HG02943 (cell line): ENCODE measurements around the gene ANKS6.
"Not testable (repeated sequence)": the region's sequence is repeated elsewhere in the genome, so short reads cannot be mapped to it uniquely, and the experiment has no call there.

Experiments used
- ATAC-seq: cut with Tn5 transposase; IDR thresholded peaks from one replicate; pipeline ENCODE4 v1.9.1; 2021; ENCODE audit warnings: mild to moderate bottlenecking, low read depth, moderate library complexity; ENCODE audit not compliant: unreplicated experiment

Gene ANKS6

DNA sequence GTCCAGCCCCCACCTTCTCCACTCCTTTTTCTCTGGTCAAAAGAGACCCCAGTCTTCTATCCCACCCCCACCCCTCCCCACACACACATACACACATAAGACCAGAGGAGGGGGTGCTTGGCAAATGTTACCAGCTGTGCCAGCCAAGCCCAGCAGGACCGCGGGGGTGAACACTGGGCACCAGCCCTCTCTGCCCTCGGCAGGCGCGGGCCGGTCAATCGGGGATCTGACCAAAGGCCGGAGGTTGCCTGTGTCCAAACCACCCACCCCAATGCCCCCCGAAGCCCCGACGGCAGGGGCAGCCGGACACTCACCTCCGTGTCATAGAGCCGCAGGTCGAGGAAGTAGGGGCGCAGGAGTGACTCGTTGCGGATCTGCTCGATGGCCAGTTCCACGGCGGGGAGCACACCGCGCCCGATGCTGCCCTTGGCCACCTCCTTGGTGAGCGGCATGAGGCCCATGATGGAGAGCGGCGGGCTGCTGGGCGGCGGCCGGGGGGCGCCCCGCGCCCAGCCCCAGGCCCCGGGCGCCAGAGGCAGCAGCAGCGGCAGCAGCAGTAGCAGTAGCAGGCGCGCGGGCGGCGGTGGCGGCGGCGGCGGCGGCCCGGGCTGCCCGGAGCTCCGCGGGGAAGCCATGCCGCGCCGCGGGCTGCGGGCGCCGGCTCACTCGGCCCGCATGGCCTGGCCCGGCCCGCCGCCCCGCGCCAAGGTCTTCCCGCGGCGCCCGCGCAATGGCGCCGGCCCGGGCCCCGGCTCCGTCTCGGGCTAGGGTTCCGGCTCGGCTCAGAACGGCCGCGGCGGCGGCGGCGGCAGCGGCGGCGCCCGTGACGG, 88.0 kb downstream of the ANKS6 start:
- no peak for ATAC-seq

GRCh38 chr9:98707166-98708102, 88.9 kb downstream of the ANKS6 start:
- no peak for ATAC-seq

GRCh38 chr9:98706651-98707165, 89.6 kb downstream of the ANKS6 start:
- no peak for ATAC-seq

DNA sequence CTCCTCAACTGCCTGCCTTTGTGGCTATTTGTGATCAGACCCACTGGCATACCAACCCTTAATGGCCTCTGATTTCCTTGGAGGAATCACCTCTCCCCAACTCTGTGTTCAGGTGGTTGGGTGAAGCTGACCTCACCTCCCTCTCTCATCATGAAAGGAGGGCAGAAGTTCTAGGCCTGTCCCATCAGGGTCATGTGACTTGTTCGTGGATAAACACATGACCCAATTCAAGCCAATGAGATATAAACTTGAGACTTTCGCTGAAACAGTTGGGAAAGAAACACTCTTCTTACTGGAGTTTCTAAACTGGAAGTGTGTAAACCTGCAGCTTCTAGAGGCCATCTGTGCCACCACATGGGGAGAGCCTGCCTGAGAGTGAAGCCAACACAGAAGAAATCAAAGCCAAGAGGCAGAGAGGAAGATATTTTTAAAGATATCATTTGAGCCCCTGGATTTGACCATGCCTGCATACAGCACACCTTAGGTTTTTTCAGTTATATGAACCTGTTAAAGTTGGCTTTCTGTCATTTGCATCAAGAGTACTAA, 93.4 kb downstream of the ANKS6 start:
- ATAC-seq: no peak

GRCh38 chr9:98702340-98702739, 94.0 kb downstream of the ANKS6 start:
- ATAC-seq: no peak

- ATAC-seq: no peak
Measured at GRCh38 chr9:98701576-98701975, 94.8 kb downstream of the ANKS6 start.

DNA sequence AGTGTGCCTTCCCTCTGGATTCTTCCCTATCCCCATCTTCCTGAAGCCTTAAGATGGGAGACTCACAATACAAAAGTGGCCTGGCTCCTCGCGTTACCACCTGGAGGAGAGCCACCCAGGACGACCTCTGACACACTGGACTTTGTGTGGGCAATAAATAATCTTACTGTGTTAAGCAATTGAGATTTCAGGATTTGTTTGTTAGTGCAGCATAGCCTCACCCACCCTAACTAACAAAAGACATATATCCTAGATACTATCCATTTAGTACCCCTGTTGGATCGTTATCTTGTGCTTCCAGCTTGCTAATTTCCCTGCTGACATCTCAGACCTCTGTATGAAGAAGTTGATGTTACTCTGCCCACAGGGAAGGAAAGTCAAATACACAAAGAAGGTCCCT, 95.6 kb downstream of the ANKS6 start:
- no peak for ATAC-seq

DNA sequence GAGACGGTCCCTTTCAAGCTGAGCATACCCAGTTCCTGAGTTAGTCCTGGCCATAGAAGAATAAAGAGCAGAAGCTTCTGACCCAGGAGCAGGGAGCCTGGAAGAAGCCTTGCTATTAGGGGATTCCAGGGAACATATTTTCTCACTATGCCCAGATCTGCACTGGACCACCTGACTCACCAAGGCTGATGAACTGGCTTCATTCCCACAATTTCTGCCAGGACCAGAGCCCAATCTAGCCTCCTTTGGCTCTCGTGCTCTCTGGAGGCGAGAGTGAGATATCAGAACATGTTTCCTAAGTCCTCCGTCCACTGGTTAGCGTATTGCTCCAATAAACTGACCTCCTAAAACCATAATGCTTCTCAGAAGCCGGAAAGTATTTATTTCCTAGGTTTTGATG, 97.5 kb downstream of the ANKS6 start:
- no peak for ATAC-seq

- no peak for ATAC-seq
Measured at GRCh38 chr9:98694943-98695342, 101.4 kb downstream of the ANKS6 start.

DNA sequence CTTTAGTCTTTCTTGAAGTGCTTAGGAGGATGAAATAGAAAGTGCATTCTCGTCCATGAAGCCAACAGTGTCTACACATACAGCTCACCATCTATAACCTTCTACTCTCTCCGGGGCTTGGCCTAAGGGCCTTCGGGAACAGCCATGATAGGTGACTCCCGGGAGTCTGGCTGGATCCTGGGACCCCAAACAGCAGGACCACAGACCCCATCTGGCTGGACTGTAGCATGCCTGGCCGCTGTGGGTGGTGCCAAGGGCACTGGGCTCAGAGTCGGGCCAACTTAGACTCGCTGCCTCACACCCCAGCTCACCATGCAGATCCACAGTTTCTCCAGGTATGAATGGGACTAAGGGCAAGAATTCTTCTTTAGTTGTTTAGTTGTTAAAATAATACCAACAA, 104.0 kb downstream of the ANKS6 start:
- no peak for ATAC-seq

- ATAC-seq: no peak
Measured at GRCh38 chr9:98691890-98692289, 104.5 kb downstream of the ANKS6 start.

DNA sequence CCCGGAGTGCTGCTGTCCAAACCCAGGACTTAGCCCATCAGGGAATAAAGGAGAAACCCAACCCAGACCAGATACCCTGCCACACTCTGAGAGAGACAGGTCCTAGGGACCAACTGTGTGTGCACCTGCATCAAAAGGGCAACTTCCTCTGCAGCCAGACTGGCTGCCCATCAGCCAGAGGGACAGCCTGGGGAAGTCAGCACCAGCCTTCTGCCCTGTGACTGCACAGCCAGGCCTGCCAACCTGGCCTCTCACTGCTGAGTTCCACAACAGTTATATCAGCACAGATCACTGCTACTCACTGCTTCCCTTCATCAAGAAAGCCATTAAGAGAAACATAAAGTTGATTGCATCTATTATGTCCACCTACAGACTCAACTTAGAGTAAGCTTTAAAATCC, 105.7 kb downstream of the ANKS6 start:
- no peak for ATAC-seq

DNA sequence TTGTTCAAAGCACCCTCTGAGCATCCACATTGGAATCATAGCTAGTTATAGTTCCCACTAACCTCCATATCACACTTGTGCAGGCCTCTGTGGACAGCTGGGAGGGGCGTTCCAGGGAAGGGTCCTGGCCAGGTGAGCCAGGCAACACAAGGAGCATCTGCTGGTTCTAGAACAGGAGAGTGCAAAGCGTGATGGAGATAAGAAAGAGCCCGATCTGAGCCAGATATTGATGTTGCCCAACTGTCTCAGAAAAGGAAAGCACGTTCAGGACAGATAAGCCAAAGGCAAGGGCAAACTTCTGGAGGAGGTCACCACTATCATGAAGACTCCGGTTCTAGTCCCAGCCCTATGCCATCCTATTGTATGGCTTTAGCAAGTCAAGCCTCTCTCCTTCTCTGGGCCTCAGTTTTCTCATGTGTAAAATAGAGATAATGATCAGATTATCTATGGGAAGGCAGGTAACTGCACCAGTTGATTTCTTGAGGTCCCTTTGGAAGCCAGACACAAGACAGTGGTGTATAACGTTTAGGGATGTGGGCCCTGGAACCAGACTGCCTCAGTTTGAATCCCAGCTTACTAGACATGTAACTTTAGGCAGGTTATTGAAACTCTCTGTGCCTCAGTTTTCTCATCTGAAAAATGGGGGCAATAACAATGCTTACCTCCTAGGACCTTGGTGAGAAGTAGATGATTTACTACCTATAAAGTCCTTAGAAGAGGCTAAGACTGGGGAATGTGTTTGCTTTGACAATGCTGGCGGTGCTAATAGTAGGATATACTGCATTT, 107.5 kb downstream of the ANKS6 start:
- ATAC-seq: no peak

- ATAC-seq: no peak
Measured at GRCh38 chr9:98687911-98688310, 108.4 kb downstream of the ANKS6 start.

DNA sequence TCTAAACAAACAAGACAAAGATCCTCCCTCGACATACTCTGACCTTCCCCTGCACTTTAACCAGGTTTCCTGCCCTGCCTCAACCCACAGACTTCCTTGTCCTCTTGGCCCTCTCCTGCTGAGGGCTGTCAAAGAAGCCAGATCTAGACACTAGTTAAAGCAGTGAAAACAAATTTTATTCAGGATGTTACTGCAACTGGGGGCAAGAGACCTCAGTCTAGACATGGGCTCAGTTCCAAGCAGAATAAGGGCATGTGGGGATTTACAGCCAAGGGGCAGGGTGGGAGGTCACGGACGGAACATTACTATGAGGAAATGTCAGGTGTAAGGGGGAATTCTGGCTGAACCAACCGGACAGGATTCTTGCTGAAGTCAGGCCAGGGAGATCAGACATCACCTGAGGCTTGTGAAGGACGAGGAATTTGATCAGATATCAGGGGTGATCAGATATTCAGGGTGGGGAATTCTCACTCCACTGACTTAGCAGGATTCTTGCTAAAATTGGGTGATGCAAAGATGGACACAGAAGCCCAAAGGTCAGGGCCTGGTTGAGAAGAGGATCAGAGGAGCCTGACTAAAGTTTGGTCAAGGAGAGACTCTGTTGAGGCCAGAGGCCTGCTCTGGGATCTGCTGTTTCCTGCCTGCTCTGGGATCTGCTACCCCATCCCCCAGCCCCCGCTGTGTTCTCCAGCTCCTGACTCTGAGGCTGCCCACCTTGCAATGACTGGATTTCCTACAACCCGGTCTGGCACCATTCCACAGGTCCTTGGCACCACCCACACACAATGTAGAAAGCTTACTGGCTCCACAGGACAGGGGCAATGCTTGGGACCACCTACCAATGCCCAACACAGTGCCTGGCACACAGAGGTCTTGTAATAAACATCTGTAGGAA, 109.1 kb downstream of the ANKS6 start:
- no peak for ATAC-seq

- not testable (repeated sequence) for ATAC-seq
Measured at GRCh38 chr9:98684816-98685215, 111.5 kb downstream of the ANKS6 start.
